Activated T-cell treated with anti-CD3 and anti-CD28 coated beads, Interleukin-2, amount 50 U/mL, for 1 hour (primary cell): ENCODE data around the gene BEND3.
"Not testable (repeated sequence)": the region's sequence is repeated elsewhere in the genome, so short reads cannot be mapped to it uniquely, and the experiment has no call there.

ENCODE experiments used
- DNase-seq: peaks from one replicate; pipeline ENCODE4 v3.0.0-alpha.2; 2020

Gene BEND3

DNA sequence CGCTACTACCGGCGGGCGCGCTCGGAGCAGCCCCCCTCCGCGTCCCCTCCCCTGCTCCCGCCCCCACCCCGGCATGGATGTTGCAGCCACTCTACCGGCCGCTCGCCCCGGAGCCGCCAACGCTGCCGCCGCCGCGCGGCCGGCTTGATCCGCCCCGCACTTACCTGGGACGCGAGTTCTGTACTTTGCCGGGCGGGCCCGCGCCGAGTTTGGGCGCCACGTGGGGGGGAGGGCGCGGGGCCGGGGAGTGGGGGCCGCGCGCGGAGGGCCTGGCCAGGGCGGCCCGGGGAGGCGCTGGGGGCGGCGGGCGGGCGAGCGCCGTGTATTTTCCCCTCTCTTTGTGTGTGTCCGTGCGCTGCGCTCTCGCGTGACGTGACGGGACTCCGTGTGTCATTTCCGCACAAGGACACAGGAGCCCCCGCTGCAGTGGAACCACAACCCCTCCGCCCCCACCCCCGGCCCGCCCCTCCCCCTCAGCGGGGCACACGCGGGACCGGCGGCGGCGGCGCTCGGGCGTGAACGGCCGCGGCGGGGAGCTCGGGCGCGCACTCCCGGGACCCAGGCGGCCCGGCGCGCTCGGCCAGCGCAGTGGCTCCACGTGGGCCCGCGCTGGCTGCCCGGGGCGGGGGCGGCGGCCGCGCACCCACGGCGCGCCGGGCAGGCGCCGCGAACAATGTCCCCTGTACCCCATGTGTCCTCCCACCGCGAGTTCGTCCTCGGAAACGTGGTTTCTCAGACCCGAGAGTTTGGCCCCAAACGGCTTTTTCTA, at the start of gene BEND3:
BEND3 (minus strand) TSS at position 590 of the 769 bp plus-strand sequence. CDS start 16,230 bp downstream, outside the sequence.
- DNase-seq = peak; percentile 63

DNA sequence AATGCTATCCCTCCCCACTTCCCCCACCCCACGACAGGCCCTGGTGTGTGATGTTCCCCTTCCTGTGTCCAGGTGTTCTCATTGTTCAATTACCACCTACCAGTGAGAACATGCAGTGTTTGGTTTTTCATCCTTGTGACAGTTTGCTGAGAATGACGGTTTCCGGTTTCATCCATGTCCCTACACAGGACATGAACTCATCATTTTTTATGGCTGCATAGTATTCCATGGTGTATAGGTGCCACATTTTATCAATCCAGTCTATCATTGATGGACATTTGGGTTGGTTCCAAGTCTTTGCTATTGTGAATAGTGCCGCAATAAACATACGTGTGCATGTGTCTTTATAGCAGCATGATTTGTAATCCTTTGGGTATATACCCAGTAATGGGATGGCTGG, 49.0 kb upstream of the BEND3 start:
- not testable (repeated sequence) for DNase-seq

DNA sequence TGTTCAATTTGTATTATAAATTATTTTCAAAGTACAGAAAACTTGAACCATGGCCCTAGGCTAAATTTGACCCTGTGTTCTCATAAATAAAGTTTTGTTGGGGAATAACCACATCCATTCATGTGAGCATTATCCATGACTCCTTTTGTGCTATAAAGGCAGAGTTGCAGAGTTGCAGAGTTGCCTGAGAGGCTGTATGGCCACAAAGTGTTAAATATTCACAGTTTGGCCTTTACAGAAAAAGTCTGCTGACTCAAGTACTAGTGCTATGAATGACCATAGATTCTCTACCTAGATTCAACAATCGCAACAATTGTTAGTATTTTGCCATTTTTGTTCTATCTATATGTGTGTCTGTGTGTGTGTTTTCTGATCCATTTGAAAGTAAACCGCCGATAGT, 46.2 kb upstream of the BEND3 start:
- no peak for DNase-seq

DNA sequence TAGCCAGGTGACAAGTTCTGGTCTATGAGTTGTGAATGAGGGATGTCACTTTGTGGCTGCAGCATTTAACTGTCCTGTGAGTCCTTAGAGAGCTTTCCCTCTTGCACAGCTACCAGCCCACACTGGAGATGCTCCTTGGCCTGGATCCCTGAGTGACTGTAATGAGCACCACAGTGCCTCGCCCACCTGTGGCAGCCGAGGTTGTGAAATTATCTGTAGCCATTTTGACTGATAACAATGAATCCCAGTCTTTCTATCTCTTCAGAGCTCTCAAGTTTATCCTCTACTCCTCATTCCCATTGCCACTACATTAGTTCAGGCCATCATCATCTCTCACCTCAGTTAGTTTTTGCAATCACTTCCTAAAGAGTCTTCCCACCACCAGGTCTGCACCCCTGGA, 41.3 kb upstream of the BEND3 start:
- no peak for DNase-seq

DNA sequence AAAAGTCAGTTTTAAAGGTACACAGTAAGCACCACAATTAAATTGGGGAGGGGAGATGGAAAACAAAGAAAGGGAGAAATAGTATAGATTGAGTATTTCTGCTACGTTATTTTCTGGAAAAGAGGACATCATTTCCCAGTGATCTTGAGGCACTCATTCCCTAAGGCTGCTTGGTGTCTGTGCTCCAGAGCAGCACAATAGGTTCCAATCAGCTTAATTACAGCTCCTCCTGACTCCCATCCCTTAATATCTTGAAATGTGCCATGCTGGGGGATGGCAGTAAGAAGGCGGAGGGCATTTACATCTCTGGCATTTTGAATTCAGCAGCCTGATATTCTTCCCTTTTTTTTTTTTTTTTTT, 39.5 kb upstream of the BEND3 start:
- no peak for DNase-seq

DNA sequence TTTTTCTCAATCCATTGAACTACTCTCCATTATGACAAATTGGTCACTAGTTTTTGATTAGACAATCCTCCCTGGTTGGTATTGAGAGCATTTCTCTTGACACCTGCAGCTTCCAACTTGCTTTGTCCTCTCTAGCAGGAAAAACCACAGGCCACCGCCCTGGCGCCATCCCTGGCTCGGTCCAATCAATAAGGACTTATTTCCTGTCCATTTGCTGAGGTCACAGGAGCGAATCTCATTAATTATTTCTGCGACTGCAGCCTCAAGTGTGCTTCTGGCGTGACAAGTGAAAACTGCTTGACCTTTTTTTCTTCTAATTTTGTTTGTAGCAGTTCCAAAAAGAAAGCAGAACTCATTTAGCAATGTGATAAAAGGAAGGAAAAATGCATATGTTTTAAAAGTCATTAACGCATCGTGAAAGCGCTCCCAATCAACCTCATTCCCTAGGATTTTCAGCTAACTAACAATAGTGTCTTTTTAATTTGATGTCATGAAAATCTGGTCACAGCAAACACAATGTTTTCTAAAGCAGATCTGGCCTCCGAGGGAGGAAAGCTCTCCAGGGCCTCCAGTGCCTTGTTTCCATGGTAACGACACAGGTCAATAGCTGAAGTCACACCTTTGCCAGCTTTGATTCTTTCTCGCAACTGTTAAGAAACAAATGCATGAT, 39.0 kb upstream of the BEND3 start:
- DNase-seq = no peak

DNA sequence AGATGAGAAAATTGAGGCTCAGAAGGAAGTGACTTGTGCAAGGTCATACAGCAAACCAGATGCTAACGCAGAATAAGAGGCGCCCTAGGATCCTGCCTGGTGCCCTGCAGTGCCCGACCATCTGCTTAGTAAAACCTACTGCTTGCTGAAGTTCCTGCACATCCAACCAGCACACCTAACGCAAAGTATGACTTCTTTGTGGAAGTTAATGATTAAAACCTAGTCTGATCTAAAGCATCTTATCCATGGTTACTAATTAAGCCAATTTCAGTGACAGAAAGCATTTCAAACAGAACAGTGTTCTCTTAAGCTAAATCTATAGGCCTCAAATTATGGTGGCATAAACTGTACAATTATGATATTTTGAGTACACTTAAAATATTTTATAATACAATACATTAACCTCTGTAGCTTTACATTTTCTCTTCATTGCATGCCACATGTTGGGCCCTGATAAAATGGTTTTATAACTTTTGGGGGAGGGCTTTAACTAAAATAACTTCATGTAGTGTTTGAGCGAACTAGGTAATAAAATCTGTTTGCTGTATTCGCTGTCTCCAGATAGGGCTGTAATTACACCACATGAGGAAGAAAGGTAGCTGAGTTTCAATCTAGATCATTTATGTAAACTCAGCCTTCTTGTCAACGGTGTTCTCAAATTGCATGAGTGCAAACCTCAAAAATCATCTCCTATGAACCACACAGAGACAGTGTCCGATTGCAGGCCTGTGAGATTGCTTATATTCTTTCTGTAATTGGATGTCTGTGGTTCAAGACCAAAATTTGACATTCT, 37.5 kb upstream of the BEND3 start:
- no peak for DNase-seq

DNA sequence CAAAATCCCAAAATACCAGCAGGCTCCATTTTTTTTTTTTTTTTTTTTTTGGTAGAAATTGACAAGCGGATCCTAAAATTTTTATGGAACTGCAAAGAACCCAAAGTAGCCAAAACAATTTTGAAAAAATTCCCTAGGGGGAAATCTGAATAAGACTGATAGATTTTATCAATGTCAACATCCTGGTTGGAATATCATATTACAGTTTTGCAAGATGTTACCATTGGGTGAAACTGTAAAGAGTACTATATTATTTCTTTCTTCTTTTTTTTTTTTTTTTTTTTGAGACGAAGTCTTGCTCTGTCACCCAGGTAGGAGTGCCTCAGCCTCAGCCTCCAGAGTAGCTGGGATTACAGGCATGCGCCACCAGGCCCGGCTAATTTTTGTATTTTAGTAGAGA, 29.4 kb upstream of the BEND3 start:
- DNase-seq = no peak

DNA sequence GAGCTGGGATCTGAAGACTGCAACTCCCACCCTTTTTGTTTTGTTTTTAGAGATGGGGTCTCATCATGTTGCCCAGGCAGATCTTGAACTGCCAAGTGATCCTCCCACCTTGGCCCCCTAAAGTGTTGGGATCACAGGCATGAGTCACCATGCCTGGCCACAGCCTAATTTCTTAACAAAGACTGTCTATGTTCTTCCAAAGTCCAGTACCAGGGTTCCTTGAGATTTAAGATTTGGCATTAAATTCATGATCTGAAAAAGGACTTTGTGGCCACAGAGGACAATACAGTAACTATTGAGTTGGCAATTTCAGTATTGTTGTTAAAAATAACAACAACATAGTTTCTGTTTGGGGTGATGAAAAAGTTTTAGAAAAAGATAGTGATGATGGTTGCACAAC, 28.7 kb upstream of the BEND3 start:
- no peak for DNase-seq

DNA sequence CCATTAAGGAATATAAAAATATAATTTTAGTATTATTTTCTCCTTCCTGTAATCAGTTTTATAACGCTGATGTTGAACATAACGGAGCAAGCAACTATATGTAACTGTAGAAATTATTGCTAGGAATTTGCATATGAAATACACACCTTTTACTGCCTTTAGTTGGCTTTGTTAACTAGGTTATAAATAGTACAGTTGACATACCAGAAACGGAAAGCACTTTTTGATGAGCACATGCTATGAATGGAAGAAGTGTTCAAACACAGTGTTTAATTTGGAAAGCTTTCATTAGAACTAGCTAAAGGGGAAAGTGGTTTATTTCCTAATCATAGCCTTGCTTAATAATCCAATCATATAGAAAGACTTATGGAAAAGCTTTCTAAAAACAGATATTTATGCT, 25.3 kb upstream of the BEND3 start:
- DNase-seq = no peak

DNA sequence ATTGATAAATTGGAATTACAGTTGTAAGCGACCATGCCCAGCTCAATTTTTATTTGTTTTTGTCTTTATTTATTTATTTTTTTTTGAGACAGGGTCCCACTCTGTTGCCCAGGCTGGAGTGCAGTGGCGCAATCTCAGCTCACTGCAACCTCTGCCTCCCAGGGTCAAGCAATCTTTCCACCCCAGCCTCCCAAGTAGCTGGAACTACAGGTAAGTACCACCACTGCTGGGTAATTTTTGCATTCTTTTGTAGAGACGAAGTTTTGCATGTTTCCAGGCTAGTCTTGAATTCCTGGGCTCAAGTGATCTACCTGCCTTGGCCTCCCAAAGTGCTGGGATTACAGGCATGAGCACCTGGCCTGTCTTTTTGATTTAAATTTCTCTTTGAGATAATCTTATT, 21.0 kb upstream of the BEND3 start:
- DNase-seq = not testable (repeated sequence)

DNA sequence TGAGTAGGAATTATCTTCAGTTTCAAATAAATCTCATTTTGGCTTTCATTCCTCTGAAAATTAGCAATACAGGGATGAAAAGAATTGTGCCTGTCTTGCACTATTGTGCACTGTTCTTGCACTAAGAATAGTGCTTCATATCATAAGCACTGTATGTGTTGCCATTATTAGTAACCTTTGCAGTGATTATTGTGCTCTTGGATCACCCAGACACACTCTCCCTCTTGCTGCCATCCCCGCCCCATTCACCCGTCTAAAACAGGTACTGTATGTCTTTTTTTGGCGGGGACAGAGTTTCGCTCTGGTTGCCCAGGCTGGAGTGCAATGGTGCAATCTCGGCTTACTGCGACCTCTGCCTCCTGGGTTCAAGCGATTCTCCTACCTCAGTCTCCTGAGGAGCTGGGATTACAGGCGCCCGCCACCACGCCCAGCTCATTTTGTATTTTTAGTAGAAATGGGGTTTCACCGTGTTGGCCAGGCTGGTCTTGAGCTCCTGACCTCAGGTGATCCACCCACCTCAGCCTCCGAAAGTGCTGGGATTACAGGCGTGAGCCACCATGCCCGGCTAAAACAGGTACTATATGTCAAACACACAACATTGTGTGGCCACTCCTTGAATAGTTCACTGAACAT, 19.8 kb upstream of the BEND3 start:
- DNase-seq = not testable (repeated sequence)

DNA sequence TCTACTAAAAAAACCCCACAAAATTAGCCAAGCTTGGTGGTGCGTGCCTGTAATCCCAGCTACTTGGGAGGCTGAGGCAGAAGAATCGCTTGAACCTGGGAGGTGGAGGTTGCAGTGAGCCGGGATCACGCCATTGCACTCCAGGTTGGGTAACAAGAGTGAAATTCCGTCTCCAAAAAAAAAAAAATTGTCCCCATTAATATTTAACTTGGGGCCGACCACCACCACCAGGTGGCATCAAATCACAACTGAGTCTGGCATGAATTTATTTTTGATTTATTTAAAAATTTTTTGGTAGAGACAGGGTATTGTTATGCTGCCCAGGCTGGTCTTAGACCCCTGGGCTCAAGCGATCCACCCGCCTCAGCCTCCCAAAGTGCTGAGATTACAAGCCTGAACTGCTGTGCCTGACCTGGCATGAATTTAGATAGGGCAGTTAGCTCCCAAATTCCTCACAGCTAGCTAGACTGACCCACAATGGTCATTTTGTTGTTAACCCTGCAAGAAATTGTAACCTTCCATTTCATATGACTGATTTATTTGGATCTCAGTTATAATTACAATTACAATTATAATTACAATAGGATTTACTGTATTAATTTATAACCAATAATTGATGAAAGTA, 17.1 kb upstream of the BEND3 start:
- peak; percentile 26 for DNase-seq

DNA sequence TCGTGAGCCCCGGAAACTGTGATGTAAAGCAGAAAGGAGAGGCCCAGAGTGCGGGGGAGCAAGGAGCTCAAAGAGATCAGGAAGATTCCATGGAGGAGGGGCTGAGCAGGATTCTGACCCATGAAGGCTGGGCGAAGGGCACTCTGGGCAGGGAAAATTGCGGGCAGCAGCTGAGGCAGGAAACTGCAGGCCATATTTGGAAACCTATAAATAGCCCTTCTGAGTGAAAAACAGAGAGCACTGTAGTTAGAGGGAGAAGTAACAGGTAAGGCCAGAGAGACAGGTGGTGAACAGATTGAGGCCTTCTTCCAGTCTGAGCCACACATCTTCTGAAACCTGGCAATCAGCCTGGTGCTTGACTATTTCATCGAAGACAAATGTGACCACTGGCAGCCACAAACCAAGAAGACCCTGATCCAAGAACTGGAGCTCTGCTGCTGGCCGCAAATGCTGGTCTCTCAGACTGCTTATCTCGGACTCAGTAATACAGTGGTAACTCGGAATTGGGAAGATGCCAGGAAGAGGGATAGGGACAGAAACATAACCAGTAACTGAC, 14.1 kb upstream of the BEND3 start:
- DNase-seq = no peak

DNA sequence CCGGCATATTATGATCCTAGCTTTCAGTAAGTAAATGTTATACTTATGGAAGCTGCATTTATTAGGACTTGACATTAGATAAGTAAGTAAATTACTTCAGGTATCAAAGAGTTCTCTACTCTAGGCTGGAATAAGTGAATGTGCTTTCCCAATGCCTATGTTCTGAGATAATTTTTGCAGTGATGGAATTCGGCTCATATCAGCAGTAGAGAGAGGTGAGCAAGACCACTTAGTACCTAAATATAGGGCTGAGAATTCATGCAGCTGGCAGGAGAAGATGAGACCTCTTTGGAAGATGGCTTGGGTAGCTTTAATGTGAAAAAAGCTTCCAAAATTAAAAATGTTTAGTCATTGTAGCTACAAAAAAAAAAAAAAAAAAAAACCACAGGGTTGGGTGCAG, 13.3 kb upstream of the BEND3 start:
- no peak for DNase-seq

DNA sequence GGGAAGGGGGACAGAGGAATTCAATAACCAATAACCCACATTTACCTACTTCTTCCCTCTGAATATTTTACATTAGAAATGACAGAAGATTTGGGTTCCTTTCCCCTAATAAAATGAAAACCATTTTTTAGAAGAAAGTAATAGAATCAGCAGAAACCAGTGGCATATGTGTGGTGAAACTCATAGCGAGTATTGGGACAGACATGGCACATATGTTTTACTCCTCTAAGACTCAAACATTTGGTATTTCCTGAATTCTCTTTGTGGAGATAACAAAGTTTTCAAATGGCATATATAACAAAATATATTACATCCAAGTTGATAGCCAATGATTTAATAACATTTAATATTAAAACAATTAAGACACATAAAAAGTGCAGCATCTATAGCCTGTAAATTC, 12.9 kb upstream of the BEND3 start:
- no peak for DNase-seq

DNA sequence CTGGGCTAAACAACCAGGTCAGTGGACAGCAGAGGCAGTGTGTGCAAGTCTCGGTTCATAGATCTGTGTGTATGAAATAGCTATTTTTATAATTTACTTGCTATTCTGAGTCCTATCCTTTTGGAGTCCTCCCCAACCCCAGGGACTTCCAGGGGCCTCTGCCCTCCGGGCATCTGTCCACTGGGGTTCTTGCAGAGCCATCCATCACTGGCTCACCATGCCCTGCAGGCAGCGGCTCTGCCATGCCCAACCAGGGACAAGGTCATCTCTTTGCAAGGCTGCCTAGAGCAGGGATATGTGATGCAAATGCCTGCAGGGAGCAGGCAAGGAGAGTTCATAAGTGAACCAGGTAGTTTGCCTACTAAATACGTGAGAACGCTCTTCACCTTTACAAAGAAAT, 10.5 kb upstream of the BEND3 start:
- no peak for DNase-seq

DNA sequence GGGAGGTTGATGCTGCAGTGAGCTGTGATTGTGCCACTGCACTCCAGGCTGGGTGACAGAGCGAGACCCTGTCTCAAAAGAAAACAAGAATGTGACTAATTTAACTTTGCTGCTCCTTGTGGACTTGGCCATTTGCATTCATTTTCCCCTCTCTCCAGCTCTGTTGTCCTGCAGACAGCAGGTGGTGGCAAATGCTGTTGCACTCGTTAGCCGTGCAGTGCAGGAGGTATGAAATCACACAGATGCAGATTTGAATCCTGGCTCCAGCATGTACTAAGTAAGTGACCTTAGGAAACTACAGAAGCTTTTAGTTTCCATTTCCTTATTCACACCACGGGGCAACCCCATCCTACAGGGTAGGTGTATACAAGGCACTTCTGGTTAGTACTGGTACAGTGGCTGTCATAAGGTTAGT, 9.6 kb upstream of the BEND3 start:
- DNase-seq = no peak

DNA sequence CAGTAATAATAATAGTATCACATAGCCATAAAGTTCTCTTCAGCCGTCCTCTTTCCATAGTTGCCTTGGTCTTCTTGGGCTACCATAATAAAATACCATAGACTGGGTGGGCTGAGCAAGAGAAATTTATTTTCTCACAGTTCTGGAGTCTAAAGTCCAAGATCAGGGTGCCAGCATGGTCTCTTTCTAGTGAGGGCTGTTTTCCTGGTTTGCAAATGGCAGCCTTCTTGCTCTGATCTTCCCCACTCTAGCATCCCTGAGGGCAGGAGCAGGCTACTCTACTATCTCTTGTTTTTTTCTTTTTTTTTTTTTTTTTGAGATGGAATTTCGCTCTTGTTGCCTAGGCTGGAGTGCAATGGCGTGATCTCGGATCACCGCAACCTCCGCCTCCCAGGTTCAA, 8.2 kb upstream of the BEND3 start:
- no peak for DNase-seq

DNA sequence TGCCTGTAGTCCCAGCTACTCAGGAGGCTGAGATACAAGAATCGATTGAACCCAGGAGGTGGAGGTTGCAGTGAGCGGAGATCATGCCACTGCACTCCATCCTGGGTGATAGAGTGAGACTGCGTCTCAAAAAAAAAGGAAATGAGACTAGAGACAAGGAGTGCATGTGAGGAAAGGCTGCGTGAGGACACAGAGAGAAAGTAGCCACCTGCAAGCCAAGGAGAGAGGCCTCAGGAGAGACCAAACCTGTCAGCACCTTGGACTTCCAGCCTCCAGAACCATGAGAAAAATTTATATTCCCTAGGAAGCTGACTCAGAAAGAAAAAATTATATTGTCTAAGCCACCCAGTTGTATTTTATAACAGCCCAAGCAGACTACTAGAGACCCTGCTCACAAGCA, 7.4 kb upstream of the BEND3 start:
- DNase-seq = no peak

DNA sequence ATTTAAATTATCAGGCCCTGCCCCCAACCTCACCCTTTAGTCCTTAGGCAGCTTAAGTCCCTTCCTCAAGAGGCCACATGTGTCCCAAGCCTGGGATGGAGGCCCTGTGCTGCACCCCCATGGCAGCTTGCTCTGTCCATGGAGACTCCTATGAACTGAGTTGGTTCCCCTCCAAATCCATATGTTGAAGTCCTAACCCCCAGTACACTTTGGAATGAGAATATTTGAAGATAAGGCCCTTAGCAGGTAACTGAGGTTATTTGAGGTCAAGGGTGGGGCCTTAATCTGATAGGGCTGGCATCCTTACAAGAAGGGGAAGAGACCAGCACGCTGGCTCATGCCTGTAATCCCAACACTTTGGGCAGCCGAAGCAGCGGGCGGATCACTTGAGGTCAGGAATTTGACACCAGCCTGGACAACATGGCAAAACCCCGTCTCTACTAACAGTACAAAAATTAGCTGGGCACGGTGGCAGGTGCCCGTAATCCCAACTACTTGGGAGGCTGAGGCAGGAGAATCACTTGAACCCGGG, 6.7 kb upstream of the BEND3 start:
- DNase-seq = no peak

DNA sequence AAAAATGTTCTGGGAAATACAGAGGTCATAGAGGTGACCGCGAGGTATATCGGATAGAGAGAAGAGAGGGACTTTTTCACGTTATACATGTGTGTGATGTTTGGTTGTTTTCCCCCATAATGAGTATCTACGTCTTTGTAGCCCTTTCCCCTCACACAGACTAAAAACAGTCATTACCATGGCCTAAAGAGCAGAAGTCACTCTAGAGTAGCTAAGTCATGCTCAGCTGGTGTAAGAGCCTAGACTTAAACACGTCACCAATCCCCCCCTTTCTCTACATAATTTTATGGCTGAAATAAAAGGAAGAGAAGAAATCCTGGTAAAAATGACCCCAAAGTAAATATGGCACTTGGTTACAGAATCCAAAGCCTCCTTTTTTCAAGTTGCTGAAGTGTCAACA, 6.0 kb upstream of the BEND3 start:
- no peak for DNase-seq
